ENCODE measurements around the gene ABCG4. TPM values are rescaled to one million over a fixed set of nuclear protein-coding genes. Genes with fewer than 3 reads are reported as not detected.

Gene ABCG4
- total and polyA plus RNA-seq, 9 of the 15 experiments (the other 6 are each of a cell fraction or from before 2014, with no cell fraction given) = 0.03 to 0.11 (median 0.07) TPM; not detected in 4

- TF ChIP-seq, protein P1, sequence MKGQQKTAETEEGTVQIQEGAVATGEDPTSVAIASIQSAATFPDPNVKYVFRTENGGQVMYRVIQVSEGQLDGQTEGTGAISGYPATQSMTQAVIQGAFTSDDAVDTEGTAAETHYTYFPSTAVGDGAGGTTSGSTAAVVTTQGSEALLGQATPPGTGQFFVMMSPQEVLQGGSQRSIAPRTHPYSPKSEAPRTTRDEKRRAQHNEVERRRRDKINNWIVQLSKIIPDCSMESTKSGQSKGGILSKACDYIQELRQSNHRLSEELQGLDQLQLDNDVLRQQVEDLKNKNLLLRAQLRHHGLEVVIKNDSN (CRISPR knock-in tag; IDR thresholded peaks at IDR 0.05) = peak; percentile 98
- TF ChIP-seq FUS (optimal IDR thresholded peaks at IDR 0.05; ENCODE audit: low read depth, low read length) (no peak), ZNF263 (CRISPR knock-in tag; IDR thresholded peaks at IDR 0.05; ENCODE audit: borderline replicate concordance) (no peak), TSHZ1 (CRISPR knock-in tag; IDR thresholded peaks at IDR 0.05) (no peak), ZNF121 (CRISPR knock-in tag; conservative IDR thresholded peaks at IDR 0.05) (no peak), ZNF274 (IDR thresholded peaks at IDR 0.05; ENCODE audit: borderline replicate concordance, low read depth, low read length) (no peak), POLR3A (IDR thresholded peaks at IDR 0.05; ENCODE audit: borderline replicate concordance, extremely low read depth, insufficient read depth, insufficient read length) (no peak), MTF1 (CRISPR knock-in tag; IDR thresholded peaks at IDR 0.05; ENCODE audit: borderline replicate concordance) (no peak), BRD9 (IDR thresholded peaks at IDR 0.05; ENCODE audit: low read depth, partially characterized antibody) (no peak), ATF2 (CRISPR knock-in tag; IDR thresholded peaks at IDR 0.05) (no peak), PHF20 (IDR thresholded peaks at IDR 0.05; ENCODE audit: partially characterized antibody) (peak; percentile 29), SOX6 (IDR thresholded peaks at IDR 0.05) (no peak), SETDB1 (IDR thresholded peaks at IDR 0.05; ENCODE audit: low read length) (no peak), RBM22 (IDR thresholded peaks at IDR 0.05; ENCODE audit: low read depth, low read length, poor library complexity, severe bottlenecking) (peak; percentile 58)
- TF ChIP-seq, protein P2, sequence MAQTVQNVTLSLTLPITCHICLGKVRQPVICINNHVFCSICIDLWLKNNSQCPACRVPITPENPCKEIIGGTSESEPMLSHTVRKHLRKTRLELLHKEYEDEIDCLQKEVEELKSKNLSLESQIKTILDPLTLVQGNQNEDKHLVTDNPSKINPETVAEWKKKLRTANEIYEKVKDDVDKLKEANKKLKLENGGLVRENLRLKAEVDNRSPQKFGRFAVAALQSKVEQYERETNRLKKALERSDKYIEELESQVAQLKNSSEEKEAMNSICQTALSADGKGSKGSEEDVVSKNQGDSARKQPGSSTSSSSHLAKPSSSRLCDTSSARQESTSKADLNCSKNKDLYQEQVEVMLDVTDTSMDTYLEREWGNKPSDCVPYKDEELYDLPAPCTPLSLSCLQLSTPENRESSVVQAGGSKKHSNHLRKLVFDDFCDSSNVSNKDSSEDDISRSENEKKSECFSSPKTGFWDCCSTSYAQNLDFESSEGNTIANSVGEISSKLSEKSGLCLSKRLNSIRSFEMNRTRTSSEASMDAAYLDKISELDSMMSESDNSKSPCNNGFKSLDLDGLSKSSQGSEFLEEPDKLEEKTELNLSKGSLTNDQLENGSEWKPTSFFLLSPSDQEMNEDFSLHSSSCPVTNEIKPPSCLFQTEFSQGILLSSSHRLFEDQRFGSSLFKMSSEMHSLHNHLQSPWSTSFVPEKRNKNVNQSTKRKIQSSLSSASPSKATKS (CRISPR knock-in tag; IDR thresholded peaks at IDR 0.05) = no peak
- TF ChIP-seq, protein P3, sequence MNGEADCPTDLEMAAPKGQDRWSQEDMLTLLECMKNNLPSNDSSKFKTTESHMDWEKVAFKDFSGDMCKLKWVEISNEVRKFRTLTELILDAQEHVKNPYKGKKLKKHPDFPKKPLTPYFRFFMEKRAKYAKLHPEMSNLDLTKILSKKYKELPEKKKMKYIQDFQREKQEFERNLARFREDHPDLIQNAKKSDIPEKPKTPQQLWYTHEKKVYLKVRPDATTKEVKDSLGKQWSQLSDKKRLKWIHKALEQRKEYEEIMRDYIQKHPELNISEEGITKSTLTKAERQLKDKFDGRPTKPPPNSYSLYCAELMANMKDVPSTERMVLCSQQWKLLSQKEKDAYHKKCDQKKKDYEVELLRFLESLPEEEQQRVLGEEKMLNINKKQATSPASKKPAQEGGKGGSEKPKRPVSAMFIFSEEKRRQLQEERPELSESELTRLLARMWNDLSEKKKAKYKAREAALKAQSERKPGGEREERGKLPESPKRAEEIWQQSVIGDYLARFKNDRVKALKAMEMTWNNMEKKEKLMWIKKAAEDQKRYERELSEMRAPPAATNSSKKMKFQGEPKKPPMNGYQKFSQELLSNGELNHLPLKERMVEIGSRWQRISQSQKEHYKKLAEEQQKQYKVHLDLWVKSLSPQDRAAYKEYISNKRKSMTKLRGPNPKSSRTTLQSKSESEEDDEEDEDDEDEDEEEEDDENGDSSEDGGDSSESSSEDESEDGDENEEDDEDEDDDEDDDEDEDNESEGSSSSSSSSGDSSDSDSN (IDR thresholded peaks at IDR 0.05; ENCODE audit: borderline replicate concordance in 1 of 2, low read depth in 2 of 2, low read length in 2 of 2) = no peak; a peak in 1 of 4 replicates
Observed at GRCh38 chr11:119121008-119121810, 27.6 kb upstream of the ABCG4 start, which contains the start of gene HINFP (continued).
